Epithelial cell of proximal tubule (primary cell): ENCODE data around the gene METTL14. TPM values are rescaled to one million over a fixed set of nuclear protein-coding genes. Genes with fewer than 3 reads are reported as not detected.

Experiments used
- DNase-seq: peaks from one replicate; pipeline ENCODE4 v3.0.0-alpha.2; 2011; ENCODE audit warnings: low read depth
- H3K4me3 ChIP-seq: 2 replicates; pipeline ENCODE4 v1.5.1; 2011; ENCODE audit warnings: low read depth, mild to moderate bottlenecking, low read length
- CTCF ChIP-seq: conservative IDR thresholded peaks from 2 replicates; pipeline ENCODE4 v1.5.1; 2012; ENCODE audit warnings: low read depth, mild to moderate bottlenecking, low read length
- total RNA-seq: library from RNA; depleted of rRNA; stranded (reverse); fragments of >200 nt; gene quantifications from 2 replicates; pipeline ENCODE4 v1.2.3, GENCODE V29; 2015

Gene METTL14
- total RNA-seq, 1 donor from 2014 or later, result 55.5 TPM

GRCh38 chr4:118683513-118683912, 1.7 kb upstream of the METTL14 start:
- TF ChIP-seq CTCF, result no peak
- no peak for DNase-seq
- no peak overlapping the region for H3K4me3 ChIP-seq

- TF ChIP-seq CTCF, result no peak
- H3K4me3 ChIP-seq, result no peak overlapping the region
- DNase-seq, result no peak
Observed at GRCh38 chr4:118703118-118703517, 17.9 kb downstream of the METTL14 start.

- TF ChIP-seq CTCF, result no peak
- H3K4me3 ChIP-seq, result no peak overlapping the region
- DNase-seq, result no peak
Observed at GRCh38 chr4:118711052-118711451, 25.9 kb downstream of the METTL14 start.

- no peak for DNase-seq
- no peak for TF ChIP-seq CTCF
- no peak overlapping the region for H3K4me3 ChIP-seq
Observed at GRCh38 chr4:118712872-118713271, 27.7 kb downstream of the METTL14 start.

GRCh38 chr4:118714682-118715081, 29.5 kb downstream of the METTL14 start:
- H3K4me3 ChIP-seq, result no peak overlapping the region
- TF ChIP-seq CTCF, result no peak
- no peak for DNase-seq

- H3K4me3 ChIP-seq, result no peak overlapping the region
- TF ChIP-seq CTCF, result no peak
- no peak for DNase-seq
Observed at GRCh38 chr4:118716304-118716703, 31.1 kb downstream of the METTL14 start.

- no peak for TF ChIP-seq CTCF
- DNase-seq, result no peak
- no peak overlapping the region for H3K4me3 ChIP-seq
Observed at GRCh38 chr4:118718511-118719170, 33.4 kb downstream of the METTL14 start.
